ENCODE measurements around the gene KIAA1217.
"Not testable (repeated sequence)": the region's sequence is repeated elsewhere in the genome, so short reads cannot be mapped to it uniquely, and the experiment has no call there.

KIAA1217 gene

GRCh38 chr10:24343686-24344085, 134.7 kb downstream of the KIAA1217 start:
- no peak for DNase-seq

DNA sequence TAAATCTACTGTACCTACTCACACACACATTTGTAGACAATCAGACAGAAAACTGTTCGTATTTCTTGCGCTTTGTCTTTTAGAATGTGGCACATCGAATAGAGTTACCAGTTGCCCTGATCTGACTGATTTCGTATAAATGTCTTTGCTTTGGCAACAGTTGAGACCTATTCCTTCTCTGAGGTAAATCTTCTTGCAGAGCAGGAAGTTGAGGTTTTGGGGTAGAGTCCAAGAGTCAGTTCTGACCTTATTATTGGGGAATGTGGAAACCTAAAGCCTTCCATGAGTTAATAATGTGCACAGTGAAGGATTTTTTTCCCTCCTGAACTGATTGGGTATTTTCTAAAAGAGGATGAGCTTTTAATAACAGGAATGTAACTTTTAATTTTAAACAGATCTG, 135.3 kb downstream of the KIAA1217 start:
- no peak for DNase-seq

GRCh38 chr10:24344695-24345463, 135.9 kb downstream of the KIAA1217 start:
- DNase-seq: no peak

DNA sequence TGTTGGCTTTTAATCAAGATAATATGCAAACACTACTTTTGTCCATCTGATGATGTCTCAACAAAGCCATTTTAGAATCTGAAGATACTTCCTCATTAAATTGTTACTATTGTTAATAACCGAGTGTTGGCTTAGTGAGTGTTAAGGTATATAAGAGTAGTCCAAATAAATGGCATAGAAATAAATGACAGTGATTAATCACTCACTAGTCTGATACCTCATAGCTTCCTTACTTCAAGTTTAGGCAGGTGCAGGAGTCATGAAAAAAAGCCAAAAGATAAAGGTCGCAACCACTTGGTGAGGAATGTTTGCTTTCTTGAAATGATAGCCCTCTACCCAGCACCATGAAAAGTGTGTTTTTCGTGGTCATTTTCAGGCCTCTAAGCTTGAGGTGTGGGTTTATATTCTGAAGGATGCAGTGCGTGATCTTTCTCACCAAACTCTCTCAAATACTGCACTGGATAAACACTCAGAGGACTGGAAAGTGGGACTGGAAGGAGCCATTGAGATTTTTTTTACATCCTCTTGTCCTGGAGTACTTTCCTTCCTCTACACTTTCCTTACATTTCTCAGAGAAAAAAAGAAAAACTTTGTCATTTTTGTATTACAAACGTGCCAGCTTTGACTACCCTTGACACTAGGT, 138.1 kb downstream of the KIAA1217 start:
- no peak for DNase-seq

GRCh38 chr10:24349379-24350001, 140.6 kb downstream of the KIAA1217 start:
- no peak for DNase-seq

GRCh38 chr10:24350070-24350921, 141.4 kb downstream of the KIAA1217 start:
- DNase-seq: no peak

DNA sequence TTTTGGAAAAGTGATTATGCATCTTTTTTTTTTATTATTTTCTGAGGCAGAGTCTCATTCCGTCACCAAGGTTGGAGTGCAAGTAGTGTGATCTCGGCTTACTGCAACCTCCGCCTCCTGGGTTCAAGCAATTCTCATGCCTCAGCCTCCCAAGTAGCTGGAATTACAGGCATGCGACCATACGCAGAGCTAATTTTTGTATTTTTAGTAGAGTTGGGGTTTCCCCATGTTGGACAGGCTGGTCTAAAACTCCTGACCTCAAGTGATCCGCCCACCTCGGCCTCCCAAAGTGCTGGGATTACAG, 141.9 kb downstream of the KIAA1217 start:
- not testable (repeated sequence) for DNase-seq

DNA sequence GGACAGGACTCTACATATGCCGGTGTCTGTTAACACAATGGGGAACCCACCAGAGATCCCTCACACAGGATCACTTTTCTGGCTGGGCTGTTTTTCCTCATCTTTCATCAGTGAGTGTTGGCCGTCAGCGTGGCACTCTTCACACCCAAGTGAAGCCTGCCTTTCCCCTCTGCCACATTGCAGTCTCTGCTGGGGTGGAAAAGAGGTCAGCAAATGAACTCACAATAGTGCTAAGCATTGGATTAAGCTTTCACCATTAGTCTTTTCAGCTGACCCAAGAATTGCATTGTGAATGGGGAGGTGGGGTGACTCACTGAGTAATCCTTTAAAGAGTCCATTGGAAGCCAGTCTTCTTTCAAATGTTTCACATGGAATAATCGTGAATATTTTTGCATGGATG, 143.0 kb downstream of the KIAA1217 start:
- DNase-seq: no peak

- DNase-seq: no peak
These were observed 143.5 kb downstream of the KIAA1217 start for GRCh38 chr10:24352399-24352798.

- no peak for DNase-seq
These were observed 144.4 kb downstream of the KIAA1217 start for GRCh38 chr10:24353319-24353718.

DNA sequence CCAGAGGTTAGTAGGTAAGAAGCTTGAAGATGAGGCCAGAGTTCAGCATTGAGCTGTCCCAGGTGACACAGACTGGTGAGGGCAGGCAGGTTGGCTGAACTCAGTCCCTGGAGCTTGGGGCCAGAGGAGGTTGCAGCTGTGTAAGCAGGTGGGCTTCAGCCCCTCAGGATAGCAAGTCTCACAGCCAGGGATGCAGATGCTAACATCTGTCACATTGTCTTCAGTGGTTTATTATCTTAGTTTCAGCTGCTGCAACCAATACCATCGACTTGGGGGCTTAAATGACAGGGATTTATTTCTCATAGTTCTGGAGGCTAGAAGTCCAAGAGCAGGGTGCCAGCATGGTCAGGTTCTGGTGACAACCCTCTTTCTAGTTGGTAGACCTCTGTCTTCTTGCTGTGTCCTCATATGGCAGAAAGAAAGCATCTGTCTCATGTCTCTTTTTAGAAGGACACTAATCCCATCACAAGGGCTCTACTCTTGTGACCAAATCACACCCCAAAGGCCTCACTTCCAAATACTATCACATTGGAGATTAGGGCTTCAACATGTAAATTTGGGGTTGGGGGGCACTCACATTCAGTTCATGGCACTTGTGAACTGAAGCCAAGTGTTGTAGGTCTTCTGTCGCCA, 146.2 kb downstream of the KIAA1217 start:
- DNase-seq: no peak

DNA sequence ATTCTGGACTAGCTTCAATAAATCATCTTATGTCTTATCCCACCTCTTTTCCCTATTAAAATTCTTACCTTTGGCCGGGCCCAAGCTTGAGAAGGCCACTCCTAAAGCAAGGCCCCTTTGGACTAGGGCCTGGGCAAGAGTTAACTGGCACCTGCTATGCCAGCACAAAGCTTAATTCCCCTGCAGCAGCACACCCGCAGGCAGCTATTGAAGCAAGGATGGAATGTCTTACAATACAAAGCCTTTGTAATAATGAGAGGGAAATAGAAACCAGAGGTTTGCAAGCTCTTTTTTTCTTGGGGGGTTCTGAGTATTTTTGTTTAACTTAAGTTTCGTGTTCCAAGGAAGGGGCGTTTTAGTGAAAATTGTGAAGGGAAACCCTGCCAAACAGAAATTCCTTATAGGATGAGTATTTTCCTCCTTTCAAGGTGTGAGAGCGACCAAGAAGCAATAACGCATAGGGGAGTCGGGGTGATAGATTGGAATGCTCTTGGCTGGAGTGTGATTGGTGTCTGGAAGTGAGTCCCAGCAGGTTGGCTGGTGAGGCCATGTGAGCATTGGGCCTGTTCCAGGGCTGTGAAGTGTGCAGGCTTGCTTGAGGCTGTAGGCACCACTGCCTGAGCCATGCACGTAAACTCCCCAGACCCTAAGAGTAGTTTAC, 148.5 kb downstream of the KIAA1217 start:
- no peak for DNase-seq

DNA sequence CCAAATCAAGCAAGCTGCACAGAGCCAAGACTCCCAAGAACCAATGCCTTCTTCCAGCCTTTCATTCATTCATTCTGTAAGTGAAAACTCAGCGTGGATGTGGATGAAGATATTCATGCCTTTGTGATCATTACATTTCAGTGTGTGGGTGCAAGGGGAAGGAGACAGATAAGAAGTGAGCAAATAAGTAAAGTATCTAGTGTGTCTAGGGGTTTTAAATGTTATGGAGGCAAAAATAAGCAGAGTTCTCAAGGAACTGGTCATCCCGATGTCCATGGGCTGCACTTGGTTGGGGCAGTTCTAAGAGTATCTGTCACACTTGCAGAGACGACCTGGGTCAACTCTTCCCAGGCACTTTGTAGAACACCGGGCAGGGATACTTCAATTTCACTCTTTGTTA, 149.1 kb downstream of the KIAA1217 start:
- DNase-seq: no peak

- DNase-seq: no peak
These were observed 151.6 kb downstream of the KIAA1217 start for GRCh38 chr10:24360282-24361127.

GRCh38 chr10:24363070-24363469, 154.1 kb downstream of the KIAA1217 start:
- no peak for DNase-seq

- no peak for DNase-seq
These were observed 158.8 kb downstream of the KIAA1217 start for GRCh38 chr10:24367688-24368087.

DNA sequence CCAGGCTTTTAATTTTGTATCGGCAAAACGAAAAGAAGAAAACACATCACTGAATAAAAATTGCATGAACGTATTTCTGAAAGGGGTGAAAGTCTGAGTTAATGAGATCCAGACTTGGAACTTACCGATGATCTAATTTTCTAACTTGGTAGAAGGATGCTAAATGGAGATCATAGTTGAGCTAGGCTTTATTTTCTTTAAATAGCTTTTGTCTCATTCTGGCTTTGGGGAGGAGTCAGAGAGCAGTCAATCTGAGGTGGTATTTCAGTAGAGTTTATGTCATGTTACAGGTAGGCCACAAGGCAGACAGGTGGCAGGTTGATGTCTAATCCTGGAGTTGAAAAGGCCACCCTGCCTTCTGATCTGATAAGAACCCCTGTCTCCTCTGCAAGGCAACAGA, 161.9 kb downstream of the KIAA1217 start:
- DNase-seq: no peak

- no peak for DNase-seq
These were observed 162.5 kb downstream of the KIAA1217 start for GRCh38 chr10:24371396-24371795.

GRCh38 chr10:24374134-24374915, 165.4 kb downstream of the KIAA1217 start:
- DNase-seq: no peak

- no peak for DNase-seq
These were observed 166.6 kb downstream of the KIAA1217 start for GRCh38 chr10:24375510-24375909.

GRCh38 chr10:24376731-24377130, 167.8 kb downstream of the KIAA1217 start:
- DNase-seq: no peak

Data from activated CD8-positive, alpha-beta memory T cell treated with anti-CD3 and anti-CD28 coated beads, Interleukin-2, amount 50 U/mL, for 4 hours (primary cell).